Smooth muscle cell (in vitro differentiated cells): ENCODE data around the gene SLC17A2. TPM values are rescaled to one million over a fixed set of nuclear protein-coding genes. Genes with fewer than 3 reads are reported as not detected.

ENCODE experiments used
- DNase-seq: peaks from one replicate; lab custom pipeline; 2025; ENCODE audit not compliant: unreplicated experiment; lab: John Stamatoyannopoulos, UW
- H2AFZ ChIP-seq: fragments of 200-600 bp; sonication (generic); 2 replicates; pipeline ENCODE4 v1.6.0; 2016; ENCODE audit warnings: antibody characterized with exemption, low read depth, mild to moderate bottlenecking
- H3F3A ChIP-seq: fragments of 200-600 bp; sonication (generic); 2 replicates; pipeline ENCODE4 v1.6.0; 2017; ENCODE audit warnings: antibody characterized with exemption, low read depth
- H3K27ac ChIP-seq: fragments of 200-600 bp; sonication (generic); 2 replicates; pipeline ENCODE4 v1.5.1; 2016; ENCODE audit warnings: low read depth, mild to moderate bottlenecking
- H3K27me3 ChIP-seq: fragments of 200-600 bp; sonication (generic); 2 replicates; pipeline ENCODE4 v1.6.1; 2016; ENCODE audit warnings: low read depth, mild to moderate bottlenecking
- H3K36me3 ChIP-seq: fragments of 200-600 bp; sonication (generic); 2 replicates; pipeline ENCODE4 v1.5.1; 2016; ENCODE audit warnings: low read depth
- H3K4me1 ChIP-seq: fragments of 200-600 bp; sonication (generic); 2 replicates; pipeline ENCODE4 v1.5.1; 2016; ENCODE audit warnings: low read depth
- H3K4me2 ChIP-seq: fragments of 200-600 bp; sonication (generic); 2 replicates; pipeline ENCODE4 v1.6.0; 2016; ENCODE audit warnings: mild to moderate bottlenecking
- H3K4me3 ChIP-seq: fragments of 200-600 bp; sonication (generic); 2 replicates; pipeline ENCODE4 v1.5.1; 2016; ENCODE audit warnings: mild to moderate bottlenecking
- H3K79me2 ChIP-seq: fragments of 200-600 bp; sonication (generic); 2 replicates; pipeline ENCODE4 v1.6.0; 2016; ENCODE audit warnings: low read depth, mild to moderate bottlenecking
- H3K9ac ChIP-seq: fragments of 200-600 bp; sonication (generic); 2 replicates; pipeline ENCODE4 v1.6.0; 2016; ENCODE audit warnings: low read depth
- H3K9me3 ChIP-seq: fragments of 200-600 bp; sonication (generic); replicated peaks from 2 replicates; pipeline ENCODE4 v1.5.1; 2016; ENCODE audit warnings: low read depth
- H4K20me1 ChIP-seq: fragments of 200-600 bp; sonication (generic); 2 replicates; pipeline ENCODE4 v1.6.0; 2016; ENCODE audit warnings: low read depth
- WGBS: methylation state at CpG from one replicate; pipeline ENCODE4 v1.1.7; 2016; ENCODE audit warnings: low lambda C conversion rate; 5-methylcytosine and 5-hydroxymethylcytosine counted together
- polyA plus RNA-seq: library from polyadenylated mRNA; unstranded; fragments of >200 nt; fragmentation: Nextera tagmentation; extraction: Ambion mirVana; gene quantifications from 2 replicates; pipeline ENCODE4 v1.2.1, GENCODE V29; 2016
- total RNA-seq: library from RNA; depleted of rRNA; stranded (reverse); fragments of >200 nt; gene quantifications from 2 replicates; pipeline ENCODE4 v1.2.3, GENCODE V29; 2014
- TF ChIP-seq, protein P1 (sequence below): fragments of 200-600 bp; sonication (generic); IDR thresholded peaks from 2 replicates; pipeline ENCODE4 v1.5.1; 2017; ENCODE audit warnings: borderline replicate concordance, mild to moderate bottlenecking, antibody characterized with exemption; ENCODE audit not compliant: insufficient read depth, poor library complexity, severe bottlenecking

The SLC17A2 gene
- total and polyA plus RNA-seq, 2 experiments from 2014 or later = not detected

DNA sequence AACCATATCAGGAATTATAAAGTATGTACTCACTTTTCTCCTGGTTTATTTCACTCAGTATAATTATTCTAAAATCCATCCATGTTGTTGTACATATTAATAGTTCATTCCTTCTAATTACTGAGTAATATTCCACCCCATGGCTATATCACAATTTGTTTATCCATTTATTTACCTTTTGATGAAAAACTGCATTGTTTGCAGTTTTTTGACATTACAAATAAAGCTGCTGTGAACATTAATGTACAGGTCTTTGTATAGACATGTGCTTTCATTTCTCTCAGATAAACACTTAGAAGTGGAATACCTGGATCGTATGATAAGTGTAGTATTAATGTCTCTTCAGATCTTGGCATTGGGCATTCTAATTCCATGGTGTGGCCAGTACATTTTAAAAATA lies 60.7 kb downstream of the SLC17A2 start:
- TF ChIP-seq, protein P1, sequence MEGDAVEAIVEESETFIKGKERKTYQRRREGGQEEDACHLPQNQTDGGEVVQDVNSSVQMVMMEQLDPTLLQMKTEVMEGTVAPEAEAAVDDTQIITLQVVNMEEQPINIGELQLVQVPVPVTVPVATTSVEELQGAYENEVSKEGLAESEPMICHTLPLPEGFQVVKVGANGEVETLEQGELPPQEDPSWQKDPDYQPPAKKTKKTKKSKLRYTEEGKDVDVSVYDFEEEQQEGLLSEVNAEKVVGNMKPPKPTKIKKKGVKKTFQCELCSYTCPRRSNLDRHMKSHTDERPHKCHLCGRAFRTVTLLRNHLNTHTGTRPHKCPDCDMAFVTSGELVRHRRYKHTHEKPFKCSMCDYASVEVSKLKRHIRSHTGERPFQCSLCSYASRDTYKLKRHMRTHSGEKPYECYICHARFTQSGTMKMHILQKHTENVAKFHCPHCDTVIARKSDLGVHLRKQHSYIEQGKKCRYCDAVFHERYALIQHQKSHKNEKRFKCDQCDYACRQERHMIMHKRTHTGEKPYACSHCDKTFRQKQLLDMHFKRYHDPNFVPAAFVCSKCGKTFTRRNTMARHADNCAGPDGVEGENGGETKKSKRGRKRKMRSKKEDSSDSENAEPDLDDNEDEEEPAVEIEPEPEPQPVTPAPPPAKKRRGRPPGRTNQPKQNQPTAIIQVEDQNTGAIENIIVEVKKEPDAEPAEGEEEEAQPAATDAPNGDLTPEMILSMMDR = no peak
- H3K9me3 ChIP-seq = no peaks in the 10 kb centered on the region
- no peak overlapping the region for H3K9ac ChIP-seq
- DNase-seq = no peak
- H3K27me3 ChIP-seq = peaks cover 13% of the 10 kb centered on the region
- H3K4me1 ChIP-seq = no peaks in the 10 kb centered on the region
- no peak overlapping the region for H3K4me2 ChIP-seq
- no peaks in the 10 kb centered on the region for H4K20me1 ChIP-seq
- H3K27ac ChIP-seq = no peak overlapping the region
- no peaks in the 10 kb centered on the region for H3K79me2 ChIP-seq
- no peaks in the 10 kb centered on the region for H3K36me3 ChIP-seq
- no peaks in the 10 kb centered on the region for H3F3A ChIP-seq
- no peak overlapping the region for H2AFZ ChIP-seq
- WGBS = 87% methylated on average over 1 of the region's 1 CpG
- H3K4me3 ChIP-seq = no peak overlapping the region

DNA sequence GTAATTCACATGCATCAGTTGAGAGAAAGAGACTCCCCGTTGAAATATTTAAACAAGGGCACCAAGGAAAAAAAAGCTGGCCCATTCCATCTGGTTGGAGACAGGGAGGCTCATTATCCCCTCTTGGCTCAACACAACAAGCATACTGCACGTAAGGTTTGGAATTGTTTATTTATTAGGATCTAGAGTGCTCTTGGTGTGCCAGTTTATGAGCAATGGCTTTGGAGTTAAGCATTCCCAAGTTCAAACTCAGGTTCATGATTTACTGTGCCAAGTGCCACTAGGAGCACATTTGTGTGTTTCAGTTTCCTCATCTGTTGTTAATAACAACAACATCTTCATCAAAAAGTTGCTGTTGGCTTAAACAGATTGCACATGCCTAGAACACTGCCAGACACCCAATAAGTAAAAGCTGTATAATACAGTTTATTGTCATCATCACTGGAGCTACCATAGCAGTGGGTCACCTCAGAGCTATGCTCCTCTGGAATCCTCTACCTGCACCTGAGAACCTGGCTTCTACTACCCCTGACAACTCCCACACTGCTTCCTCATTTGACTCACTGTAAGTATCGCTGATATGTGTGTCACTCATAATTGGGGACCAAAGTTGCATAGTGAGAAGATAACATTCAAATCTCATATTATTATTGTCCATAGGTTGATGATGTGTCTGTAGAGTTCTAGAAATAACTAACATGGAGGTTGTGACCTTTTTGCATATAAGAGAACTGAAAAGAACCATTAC lies 61.9 kb downstream of the SLC17A2 start:
- no peaks in the 10 kb centered on the region for H3K36me3 ChIP-seq
- no peaks in the 10 kb centered on the region for H3K79me2 ChIP-seq
- no peak overlapping the region for H3K27ac ChIP-seq
- H3K27me3 ChIP-seq = peaks cover 2% of the 10 kb centered on the region
- H3K4me2 ChIP-seq = no peak overlapping the region
- 80% methylated on average over 3 of the region's 3 CpGs for WGBS
- no peak overlapping the region for H3K9ac ChIP-seq
- DNase-seq = no peak
- no peak overlapping the region for H2AFZ ChIP-seq
- TF ChIP-seq, protein P1 = no peak
- no peaks in the 10 kb centered on the region for H4K20me1 ChIP-seq
- no peaks in the 10 kb centered on the region for H3F3A ChIP-seq
- no peaks in the 10 kb centered on the region for H3K9me3 ChIP-seq
- no peaks in the 10 kb centered on the region for H3K4me1 ChIP-seq
- no peak overlapping the region for H3K4me3 ChIP-seq

DNA sequence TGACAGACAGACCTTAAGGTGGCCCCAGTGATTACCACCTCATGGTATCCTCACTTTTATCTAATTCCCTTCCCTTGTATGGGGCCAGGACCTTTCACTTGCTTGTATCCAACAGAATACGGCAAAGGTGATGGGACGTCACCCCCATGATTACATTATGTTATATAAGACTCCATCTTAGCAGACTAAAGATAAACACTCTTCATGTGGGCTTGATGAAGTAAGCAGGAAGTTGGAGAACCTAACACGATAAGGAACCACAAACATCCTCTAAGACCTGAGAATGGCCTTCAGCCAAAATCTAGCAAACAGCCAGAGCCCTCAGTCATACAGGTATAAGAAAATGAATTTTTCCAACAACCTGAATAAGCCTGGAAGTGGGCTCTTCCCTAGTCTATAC lies 64.5 kb downstream of the SLC17A2 start:
- no peak overlapping the region for H3K4me2 ChIP-seq
- H3K9me3 ChIP-seq = no peaks in the 10 kb centered on the region
- H3K27ac ChIP-seq = no peak overlapping the region
- TF ChIP-seq, protein P1 = no peak
- H3F3A ChIP-seq = no peaks in the 10 kb centered on the region
- H3K4me1 ChIP-seq = no peaks in the 10 kb centered on the region
- no peak for DNase-seq
- no peaks in the 10 kb centered on the region for H4K20me1 ChIP-seq
- H3K27me3 ChIP-seq = no peaks in the 10 kb centered on the region
- 96% methylated on average over 3 of the region's 3 CpGs for WGBS
- no peak overlapping the region for H2AFZ ChIP-seq
- H3K36me3 ChIP-seq = no peaks in the 10 kb centered on the region
- H3K9ac ChIP-seq = no peak overlapping the region
- no peak overlapping the region for H3K4me3 ChIP-seq
- H3K79me2 ChIP-seq = no peaks in the 10 kb centered on the region

DNA sequence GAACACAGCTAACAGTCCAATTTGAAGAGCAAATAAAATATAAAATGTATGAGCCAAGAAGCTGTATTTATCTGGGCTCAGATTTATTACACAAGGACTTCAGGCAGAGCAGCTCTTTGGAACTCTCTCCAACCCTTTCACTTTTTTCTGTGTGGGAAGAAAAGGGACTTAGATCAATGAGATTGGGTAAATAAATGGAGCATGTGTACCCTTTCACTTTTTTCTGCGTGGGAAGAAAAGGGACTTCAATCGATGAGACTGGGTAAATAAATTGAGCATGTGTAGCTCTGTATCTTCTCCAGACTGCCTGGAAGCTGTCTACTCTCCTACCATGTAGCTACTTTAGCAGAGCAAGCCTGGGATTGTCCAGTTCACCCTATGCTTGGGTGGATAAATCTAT lies 67.1 kb downstream of the SLC17A2 start:
- H3K36me3 ChIP-seq = no peaks in the 10 kb centered on the region
- no peaks in the 10 kb centered on the region for H3F3A ChIP-seq
- TF ChIP-seq, protein P1 = no peak
- no peak overlapping the region for H3K27ac ChIP-seq
- H3K9ac ChIP-seq = no peak overlapping the region
- H3K27me3 ChIP-seq = no peaks in the 10 kb centered on the region
- H3K4me1 ChIP-seq = no peaks in the 10 kb centered on the region
- no peak for DNase-seq
- no peak overlapping the region for H2AFZ ChIP-seq
- no peaks in the 10 kb centered on the region for H3K9me3 ChIP-seq
- H4K20me1 ChIP-seq = no peaks in the 10 kb centered on the region
- H3K4me3 ChIP-seq = no peak overlapping the region
- H3K79me2 ChIP-seq = no peaks in the 10 kb centered on the region
- no peak overlapping the region for H3K4me2 ChIP-seq
- 84% methylated on average over 2 of the region's 2 CpGs for whole genome bisulfite sequencing
